HuH-7.5 (cell line): ENCODE measurements around the gene TP63.

Experiments
- DNase-seq: peaks from one replicate; pipeline ENCODE4 v3.0.0; 2011; ENCODE audit warnings: low spot score

Gene TP63

DNA sequence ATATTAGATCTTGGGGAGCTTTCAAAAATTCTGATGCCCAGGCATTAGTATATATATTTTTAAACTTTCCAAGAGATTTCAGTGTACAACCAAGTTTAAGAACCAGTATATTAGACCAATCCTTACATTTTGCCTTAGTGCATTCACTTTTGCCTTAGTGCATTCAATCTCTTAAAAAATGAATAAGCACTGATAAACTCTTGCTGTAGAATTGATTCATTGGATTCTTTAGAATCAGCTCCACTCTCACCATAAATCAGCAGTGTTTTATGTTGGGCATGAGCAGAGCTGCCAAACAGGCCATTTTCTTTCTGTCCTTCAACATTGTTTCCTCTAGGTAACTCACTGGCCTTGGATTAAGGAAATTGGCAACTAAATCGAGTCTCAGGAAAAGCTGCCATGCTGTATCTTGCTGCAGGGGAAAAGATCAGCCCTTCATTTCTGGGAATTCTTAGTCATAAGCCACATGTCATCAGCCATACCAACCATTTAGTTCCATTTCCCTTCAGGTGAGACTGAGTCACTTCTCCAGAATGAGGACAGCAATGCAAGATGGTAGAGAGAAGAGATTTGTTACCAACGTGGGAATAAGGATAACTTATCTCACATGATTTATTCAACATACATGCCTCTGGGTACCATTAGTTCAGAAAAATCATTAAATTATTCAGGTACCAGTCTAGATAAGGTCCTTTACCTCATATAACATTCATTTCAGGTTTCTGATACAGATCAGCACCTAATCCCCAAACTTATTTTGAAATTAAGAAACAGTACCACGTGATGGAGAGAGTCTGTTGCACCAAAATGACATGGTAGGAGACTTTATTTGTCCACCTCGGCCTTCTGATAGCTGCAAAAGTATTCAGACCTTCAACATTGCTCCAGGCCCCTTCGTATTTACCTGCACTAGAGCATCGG is 297.0 kb downstream of the TP63 start:
- DNase-seq: no peak

- DNase-seq: no peak
Observed at GRCh38 chr3:189936201-189936945, 305.2 kb downstream of the TP63 start.

GRCh38 chr3:189937302-189938127 is 306.3 kb downstream of the TP63 start:
- DNase-seq: no peak

- DNase-seq: no peak
Observed at GRCh38 chr3:189941125-189941524, 309.9 kb downstream of the TP63 start.

DNA sequence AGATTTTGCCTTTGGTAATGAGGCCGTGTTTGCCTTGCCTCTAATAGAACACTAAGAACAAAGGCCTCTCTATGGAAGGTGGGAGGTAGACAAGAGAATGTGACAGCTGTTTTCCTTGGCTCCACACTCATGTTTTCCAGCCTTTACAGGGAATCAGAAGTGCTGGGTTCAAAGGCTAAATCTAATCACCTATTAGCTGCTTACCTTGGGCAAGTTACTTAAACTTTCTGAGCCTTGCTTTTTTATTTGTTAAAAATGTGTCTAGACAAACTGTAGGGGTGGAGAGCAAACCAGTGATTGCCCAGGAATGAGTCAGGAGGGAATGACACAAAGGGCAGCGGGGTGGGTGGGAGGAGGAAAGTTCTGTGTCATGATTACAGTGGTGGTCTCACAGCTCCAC is 310.5 kb downstream of the TP63 start:
- no peak for DNase-seq

- DNase-seq: no peak
Observed at GRCh38 chr3:189942948-189943347, 311.8 kb downstream of the TP63 start.

DNA sequence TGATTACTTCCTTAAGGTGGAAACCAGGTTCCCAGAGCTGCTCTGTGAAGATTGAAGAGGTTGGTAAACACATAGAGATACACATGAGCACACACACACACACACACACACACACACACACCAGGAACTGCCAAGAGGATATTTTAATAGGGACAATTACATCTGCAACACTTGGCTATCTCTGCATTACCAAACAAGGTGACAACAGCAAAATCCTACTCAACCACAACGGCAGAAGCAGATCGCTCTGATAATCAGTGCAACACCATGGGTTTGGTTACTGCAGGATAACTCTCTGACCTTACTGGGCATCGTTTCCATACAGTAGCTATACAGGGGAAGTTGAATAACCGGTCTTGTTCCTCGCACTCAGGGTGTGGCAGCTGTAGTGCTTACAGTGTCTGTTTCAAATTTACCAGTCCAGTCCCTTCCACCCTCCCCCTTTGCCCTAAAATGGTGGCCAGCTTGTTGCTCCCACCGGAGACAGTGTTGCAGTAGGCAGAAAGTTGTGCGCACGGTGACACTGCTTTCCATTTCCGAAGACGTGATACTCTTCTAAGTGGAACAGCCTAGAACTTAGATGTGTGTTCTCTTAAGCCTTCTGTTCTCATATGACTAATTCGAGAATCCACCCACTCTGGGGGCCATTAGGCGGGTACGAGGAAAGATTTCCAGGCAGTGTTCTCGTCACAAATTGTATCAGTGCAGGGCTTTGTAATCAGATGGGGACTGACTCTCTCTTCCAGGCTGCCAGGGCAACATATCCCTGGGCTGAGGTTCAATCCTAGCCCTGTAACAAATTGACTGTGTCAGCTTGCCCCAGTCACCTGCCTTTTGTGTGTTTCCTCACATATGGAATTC is 313.3 kb downstream of the TP63 start:
- DNase-seq: no peak

DNA sequence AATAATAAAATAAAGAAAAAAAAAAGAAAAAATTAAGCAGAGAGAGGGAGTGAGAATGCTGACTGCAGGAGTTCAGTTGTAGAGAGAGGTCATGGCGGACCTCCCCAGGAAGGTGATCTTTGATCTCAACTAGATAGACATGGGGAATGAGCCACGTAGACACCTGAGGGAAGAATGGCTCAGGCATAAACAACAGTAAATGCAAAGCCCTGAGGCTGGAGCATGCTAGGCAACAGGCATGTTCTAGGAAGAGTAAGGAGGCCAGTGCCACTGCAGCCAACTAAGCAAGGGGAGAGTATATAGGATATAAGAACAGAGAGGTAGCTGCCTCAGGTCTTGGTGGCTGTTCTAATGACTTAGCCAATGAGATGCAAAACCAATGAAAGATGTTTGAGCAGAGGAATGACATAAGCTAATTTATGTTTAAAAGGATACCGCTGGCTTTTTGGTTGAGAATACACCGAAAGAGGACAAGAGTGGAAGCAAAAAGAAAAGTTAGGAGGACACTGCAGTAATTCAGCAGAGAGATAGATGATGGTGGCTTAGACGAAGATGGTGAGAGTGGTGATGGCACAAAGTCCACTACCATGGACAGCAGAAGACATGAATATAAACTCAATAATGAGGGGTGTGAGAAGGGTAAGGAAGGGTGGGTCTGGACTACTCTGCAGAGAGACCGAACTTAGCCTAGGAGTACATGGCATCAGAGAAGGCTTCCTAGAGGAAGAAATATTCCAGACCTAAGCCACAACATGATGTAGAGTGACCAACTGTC is 314.9 kb downstream of the TP63 start:
- no peak for DNase-seq
